ENCODE measurements around the gene IMPDH2.

The IMPDH2 gene

DNA sequence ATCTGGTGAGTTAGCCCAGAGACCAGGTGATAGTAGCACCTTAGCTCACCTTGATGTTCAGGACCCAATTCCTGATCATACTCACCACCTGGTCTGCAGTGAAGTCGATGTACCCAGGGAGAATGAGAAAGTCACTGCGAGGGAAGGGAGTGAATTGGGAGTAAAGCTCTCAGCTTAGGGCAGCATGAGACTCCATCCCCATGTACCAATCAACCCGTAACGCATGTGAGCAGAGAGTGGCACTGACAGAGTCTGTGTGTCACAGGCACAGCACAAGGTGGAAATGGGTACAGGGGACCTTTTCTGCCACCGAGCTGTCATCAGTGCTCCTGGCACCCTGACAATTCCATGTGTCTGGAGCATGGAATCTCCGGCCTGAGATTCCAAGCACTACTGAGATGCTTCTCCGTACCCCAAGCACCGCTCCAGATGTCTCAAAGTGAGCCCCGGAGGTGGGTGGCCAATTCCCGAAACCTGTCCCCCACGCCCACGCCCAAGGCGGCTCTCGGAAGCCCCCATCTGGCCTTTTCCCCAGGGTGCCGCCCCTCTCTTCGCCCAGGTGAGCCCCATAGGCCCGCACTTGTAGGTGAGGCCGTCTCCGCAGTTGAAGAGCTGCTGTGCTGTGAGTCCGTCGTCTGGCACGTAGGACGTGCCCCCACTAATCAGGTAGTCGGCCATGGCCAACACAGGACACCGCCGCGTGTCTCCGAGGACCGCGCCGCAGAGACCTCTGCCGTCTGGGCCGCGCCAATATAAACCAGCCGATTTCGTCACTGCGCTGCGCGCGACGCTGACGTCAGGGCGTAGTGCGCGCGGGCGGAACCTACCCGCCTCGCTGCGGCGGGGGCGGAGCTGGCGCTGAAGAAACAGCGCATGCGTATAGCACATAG is at the start of gene IMPDH2 (continued):
- peak; percentile 98 for TF ChIP-seq ZNF629 (tag by site-specific recombination; IDR thresholded peaks at IDR 0.05)
- 0 out of 2 replicates have a peak, but pooled peaks have one; percentile 67 for TF ChIP-seq ZNF48 (tag by site-specific recombination; IDR thresholded peaks at IDR 0.05)
- 0 out of 2 replicates have a peak, but pooled peaks have one; percentile 13 for TF ChIP-seq ZNF10 (tag by site-specific recombination; IDR thresholded peaks at IDR 0.05)
- TF ChIP-seq, protein P1, sequence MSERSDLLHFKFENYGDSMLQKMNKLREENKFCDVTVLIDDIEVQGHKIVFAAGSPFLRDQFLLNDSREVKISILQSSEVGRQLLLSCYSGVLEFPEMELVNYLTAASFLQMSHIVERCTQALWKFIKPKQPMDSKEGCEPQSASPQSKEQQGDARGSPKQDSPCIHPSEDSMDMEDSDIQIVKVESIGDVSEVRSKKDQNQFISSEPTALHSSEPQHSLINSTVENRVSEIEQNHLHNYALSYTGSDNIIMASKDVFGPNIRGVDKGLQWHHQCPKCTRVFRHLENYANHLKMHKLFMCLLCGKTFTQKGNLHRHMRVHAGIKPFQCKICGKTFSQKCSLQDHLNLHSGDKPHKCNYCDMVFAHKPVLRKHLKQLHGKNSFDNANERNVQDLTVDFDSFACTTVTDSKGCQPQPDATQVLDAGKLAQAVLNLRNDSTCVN (tag by site-specific recombination; optimal IDR thresholded peaks at IDR 0.05) = peak; percentile 92
- peak; percentile 71 for TF ChIP-seq ZNF600 (tag by site-specific recombination; IDR thresholded peaks at IDR 0.05)
- 0 out of 2 replicates have a peak, but pooled peaks have one; percentile 35 for TF ChIP-seq ZNF239 (tag by site-specific recombination; IDR thresholded peaks at IDR 0.05)
- TF ChIP-seq ZSCAN23 (tag by site-specific recombination; IDR thresholded peaks at IDR 0.05) = 0 out of 2 replicates have a peak, but pooled peaks have one; percentile 61
- TF ChIP-seq SCRT1 (tag by site-specific recombination; IDR thresholded peaks at IDR 0.05; ENCODE audit: borderline replicate concordance) = no peak
- TF ChIP-seq YY2 (tag by site-specific recombination; IDR thresholded peaks at IDR 0.05) = peak; percentile 70
- 0 out of 2 replicates have a peak, but pooled peaks have one; percentile 46 for TF ChIP-seq ZNF837 (tag by site-specific recombination; IDR thresholded peaks at IDR 0.05)
- TF ChIP-seq, protein P2, sequence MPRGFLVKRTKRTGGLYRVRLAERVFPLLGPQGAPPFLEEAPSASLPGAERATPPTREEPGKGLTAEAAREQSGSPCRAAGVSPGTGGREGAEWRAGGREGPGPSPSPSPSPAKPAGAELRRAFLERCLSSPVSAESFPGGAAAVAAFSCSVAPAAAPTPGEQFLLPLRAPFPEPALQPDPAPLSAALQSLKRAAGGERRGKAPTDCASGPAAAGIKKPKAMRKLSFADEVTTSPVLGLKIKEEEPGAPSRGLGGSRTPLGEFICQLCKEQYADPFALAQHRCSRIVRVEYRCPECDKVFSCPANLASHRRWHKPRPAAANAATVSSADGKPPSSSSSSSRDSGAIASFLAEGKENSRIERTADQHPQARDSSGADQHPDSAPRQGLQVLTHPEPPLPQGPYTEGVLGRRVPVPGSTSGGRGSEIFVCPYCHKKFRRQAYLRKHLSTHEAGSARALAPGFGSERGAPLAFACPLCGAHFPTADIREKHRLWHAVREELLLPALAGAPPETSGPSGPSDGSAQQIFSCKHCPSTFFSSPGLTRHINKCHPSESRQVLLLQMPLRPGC (tag by site-specific recombination; IDR thresholded peaks at IDR 0.05) = peak; percentile 54
- TF ChIP-seq ZNF2 (tag by site-specific recombination; IDR thresholded peaks at IDR 0.05) = peak; percentile 76
- peak; percentile 84 for TF ChIP-seq ZFP37 (tag by site-specific recombination; IDR thresholded peaks at IDR 0.05)
- TF ChIP-seq, protein P3, sequence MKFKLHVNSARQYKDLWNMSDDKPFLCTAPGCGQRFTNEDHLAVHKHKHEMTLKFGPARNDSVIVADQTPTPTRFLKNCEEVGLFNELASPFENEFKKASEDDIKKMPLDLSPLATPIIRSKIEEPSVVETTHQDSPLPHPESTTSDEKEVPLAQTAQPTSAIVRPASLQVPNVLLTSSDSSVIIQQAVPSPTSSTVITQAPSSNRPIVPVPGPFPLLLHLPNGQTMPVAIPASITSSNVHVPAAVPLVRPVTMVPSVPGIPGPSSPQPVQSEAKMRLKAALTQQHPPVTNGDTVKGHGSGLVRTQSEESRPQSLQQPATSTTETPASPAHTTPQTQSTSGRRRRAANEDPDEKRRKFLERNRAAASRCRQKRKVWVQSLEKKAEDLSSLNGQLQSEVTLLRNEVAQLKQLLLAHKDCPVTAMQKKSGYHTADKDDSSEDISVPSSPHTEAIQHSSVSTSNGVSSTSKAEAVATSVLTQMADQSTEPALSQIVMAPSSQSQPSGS (tag by site-specific recombination; IDR thresholded peaks at IDR 0.05; ENCODE audit: low read depth) = peak; percentile 96
- peak; percentile 79 for TF ChIP-seq KLF9 (tag by site-specific recombination; IDR thresholded peaks at IDR 0.05; ENCODE audit: low read depth)
- peak; percentile 55; the same call in 1 of the 2 replicates for TF ChIP-seq YY1 (tag by site-specific recombination; IDR thresholded peaks at IDR 0.05)
- peak; percentile 57; the same call in 1 of the 2 replicates for TF ChIP-seq ZNF324 (tag by site-specific recombination; IDR thresholded peaks at IDR 0.05)
- TF ChIP-seq ZBTB1 (tag by site-specific recombination; IDR thresholded peaks at IDR 0.05) = no peak
- TF ChIP-seq HOXD13 (CRISPR knock-in tag; IDR thresholded peaks at IDR 0.05; ENCODE audit: borderline replicate concordance) = no peak
- no peak for TF ChIP-seq ZNF701 (tag by site-specific recombination; IDR thresholded peaks at IDR 0.05)
- peak; percentile 96 for TF ChIP-seq ZNF501 (tag by site-specific recombination; IDR thresholded peaks at IDR 0.05)
- TF ChIP-seq ZNF157 (tag by site-specific recombination; IDR thresholded peaks at IDR 0.05) = no peak
- 0 out of 2 replicates have a peak, but pooled peaks have one; percentile 27 for TF ChIP-seq ZNF610 (tag by site-specific recombination; IDR thresholded peaks at IDR 0.05; ENCODE audit: borderline replicate concordance)
- no peak for TF ChIP-seq ZNF366 (tag by site-specific recombination; conservative IDR thresholded peaks at IDR 0.05)
- TF ChIP-seq REPIN1 (tag by site-specific recombination; IDR thresholded peaks at IDR 0.05; ENCODE audit: low read depth) = 0 out of 2 replicates have a peak, but pooled peaks have one; percentile 67
- peak; percentile 66 for TF ChIP-seq ZNF449 (tag by site-specific recombination; IDR thresholded peaks at IDR 0.05)
- TF ChIP-seq ZNF660 (tag by site-specific recombination; IDR thresholded peaks at IDR 0.05) = peak; percentile 74; the same call in 1 of the 2 replicates
- TF ChIP-seq, protein P4, sequence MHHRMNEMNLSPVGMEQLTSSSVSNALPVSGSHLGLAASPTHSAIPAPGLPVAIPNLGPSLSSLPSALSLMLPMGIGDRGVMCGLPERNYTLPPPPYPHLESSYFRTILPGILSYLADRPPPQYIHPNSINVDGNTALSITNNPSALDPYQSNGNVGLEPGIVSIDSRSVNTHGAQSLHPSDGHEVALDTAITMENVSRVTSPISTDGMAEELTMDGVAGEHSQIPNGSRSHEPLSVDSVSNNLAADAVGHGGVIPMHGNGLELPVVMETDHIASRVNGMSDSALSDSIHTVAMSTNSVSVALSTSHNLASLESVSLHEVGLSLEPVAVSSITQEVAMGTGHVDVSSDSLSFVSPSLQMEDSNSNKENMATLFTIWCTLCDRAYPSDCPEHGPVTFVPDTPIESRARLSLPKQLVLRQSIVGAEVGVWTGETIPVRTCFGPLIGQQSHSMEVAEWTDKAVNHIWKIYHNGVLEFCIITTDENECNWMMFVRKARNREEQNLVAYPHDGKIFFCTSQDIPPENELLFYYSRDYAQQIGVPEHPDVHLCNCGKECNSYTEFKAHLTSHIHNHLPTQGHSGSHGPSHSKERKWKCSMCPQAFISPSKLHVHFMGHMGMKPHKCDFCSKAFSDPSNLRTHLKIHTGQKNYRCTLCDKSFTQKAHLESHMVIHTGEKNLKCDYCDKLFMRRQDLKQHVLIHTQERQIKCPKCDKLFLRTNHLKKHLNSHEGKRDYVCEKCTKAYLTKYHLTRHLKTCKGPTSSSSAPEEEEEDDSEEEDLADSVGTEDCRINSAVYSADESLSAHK (tag by site-specific recombination; IDR thresholded peaks at IDR 0.05) = 0 out of 2 replicates have a peak, but pooled peaks have one; percentile 22
- no peak for TF ChIP-seq ZNF302 (tag by site-specific recombination; IDR thresholded peaks at IDR 0.05; ENCODE audit: low read depth)
- TF ChIP-seq MYNN (tag by site-specific recombination; IDR thresholded peaks at IDR 0.05; ENCODE audit: borderline replicate concordance) = no peak
- TF ChIP-seq WT1 (tag by site-specific recombination; IDR thresholded peaks at IDR 0.05) = peak; percentile 25; the same call in 1 of the 2 replicates

Data from HEK293 (cell line).